Measurements from ENCODE around the gene CSTF2T.
"Not testable (repeated sequence)": the region's sequence is repeated elsewhere in the genome, so short reads cannot be mapped to it uniquely, and the experiment has no call there.

The CSTF2T gene

DNA sequence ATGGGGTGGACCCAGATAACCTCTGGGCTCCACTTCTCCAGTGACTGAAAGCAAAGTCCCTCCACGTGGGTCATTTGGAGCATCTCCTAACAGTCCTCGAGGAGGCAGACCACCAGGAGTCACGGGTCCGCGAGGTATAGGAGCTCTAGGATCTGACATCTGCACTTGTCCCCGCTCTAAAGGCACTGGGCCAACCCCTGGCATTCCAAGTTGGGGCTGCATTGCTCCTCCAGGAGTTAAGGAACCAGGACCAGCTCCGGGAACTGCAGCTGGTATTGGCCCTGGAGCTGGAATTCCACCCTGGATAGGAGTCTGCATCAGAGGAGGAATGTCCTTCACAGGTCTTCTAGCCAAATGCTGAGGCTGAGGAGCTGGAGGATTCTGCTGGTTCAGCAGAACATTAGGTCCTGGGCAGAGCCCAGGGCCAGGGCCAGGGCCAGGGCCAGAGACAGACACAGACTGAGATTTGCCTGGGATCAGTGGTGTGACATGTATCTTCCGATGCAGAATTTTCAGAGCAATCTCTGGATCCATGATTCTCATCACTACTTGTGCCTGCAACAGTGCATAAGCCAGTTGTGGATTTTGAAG lies 827 bp downstream of the CSTF2T start:
- no peak for DNase-seq (ENCODE audit: low read depth, low spot score)

GRCh38 chr10:51696251-51696650 lies 3.1 kb downstream of the CSTF2T start:
- no peak for DNase-seq (ENCODE audit: low read depth, low spot score)

GRCh38 chr10:51694086-51694768 lies 5.2 kb downstream of the CSTF2T start:
- no peak for DNase-seq (ENCODE audit: low read depth, low spot score)

DNA sequence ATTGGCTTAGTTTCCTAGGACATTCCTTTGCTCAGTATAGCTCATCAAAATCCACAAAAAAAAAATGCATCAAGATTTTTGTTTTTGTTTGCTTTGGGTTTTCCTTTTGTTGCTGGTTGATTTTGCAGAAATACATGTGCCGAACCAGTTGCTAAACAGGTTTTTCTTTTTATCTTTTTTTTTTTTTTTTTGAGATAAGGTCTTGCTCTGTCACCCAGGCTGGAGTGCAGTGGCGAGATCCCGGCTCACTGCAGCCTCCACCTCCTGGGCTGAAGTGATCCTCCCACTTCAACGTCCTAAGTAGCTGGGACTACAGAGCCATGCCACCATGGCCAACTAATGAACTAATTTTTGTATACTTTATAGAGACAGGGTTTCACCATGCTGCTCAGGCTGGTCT lies 8.3 kb downstream of the CSTF2T start:
- no peak for DNase-seq (ENCODE audit: low read depth, low spot score)

GRCh38 chr10:51689536-51689935 lies 9.9 kb downstream of the CSTF2T start:
- no peak for DNase-seq (ENCODE audit: low read depth, low spot score)

GRCh38 chr10:51688826-51689225 lies 10.6 kb downstream of the CSTF2T start:
- DNase-seq (ENCODE audit: low read depth, low spot score) = not testable (repeated sequence)

DNA sequence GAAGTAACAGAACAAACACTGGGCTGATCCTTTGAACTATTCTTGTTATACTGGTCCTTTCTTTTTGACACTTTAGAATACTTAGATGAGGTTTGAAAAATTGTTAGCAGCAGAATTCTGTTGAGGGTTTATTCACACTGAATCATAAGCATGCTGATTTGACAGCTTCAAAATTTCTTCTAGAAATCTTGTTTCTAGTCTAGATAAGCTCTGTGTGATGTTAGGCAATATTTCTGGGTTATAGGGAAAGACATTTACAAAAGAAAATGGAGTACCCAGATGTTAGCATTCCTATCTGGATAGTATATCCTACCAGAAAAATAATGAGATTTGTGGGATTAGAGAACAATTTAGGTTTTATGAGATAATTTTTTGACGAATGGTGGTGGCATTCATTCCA lies 12.1 kb downstream of the CSTF2T start:
- no peak for DNase-seq (ENCODE audit: low read depth, low spot score)

DNA sequence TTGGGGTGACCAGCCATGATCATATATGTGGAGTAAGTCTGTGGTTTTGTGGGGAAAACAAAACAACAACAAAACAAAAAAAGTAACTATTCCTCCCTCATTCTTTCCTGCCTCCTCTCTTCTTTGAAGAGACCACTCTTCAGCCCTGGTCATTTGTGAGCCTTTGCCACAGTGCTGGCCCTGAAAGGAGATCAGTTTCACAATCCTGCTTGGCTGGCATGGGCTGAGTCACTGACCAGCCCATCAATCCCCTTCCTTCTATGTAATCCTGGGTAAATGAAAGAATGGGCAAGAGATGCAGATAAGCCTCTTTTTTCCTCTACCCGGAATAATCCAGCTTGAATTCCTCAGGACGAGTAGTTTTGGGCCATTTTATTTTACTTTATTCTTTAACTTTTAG lies 13.6 kb downstream of the CSTF2T start:
- DNase-seq (ENCODE audit: low read depth, low spot score) = no peak

- no peak for DNase-seq (ENCODE audit: low read depth, low spot score)
Observed at GRCh38 chr10:51683031-51683691, 16.2 kb downstream of the CSTF2T start.

- DNase-seq (ENCODE audit: low read depth, low spot score) = no peak
Observed at GRCh38 chr10:51679841-51680240, 19.6 kb downstream of the CSTF2T start.

GRCh38 chr10:51675088-51675487 lies 24.3 kb downstream of the CSTF2T start:
- DNase-seq (ENCODE audit: low read depth, low spot score) = no peak

- no peak for DNase-seq (ENCODE audit: low read depth, low spot score)
Observed at GRCh38 chr10:51672039-51672535, 27.3 kb downstream of the CSTF2T start.

DNA sequence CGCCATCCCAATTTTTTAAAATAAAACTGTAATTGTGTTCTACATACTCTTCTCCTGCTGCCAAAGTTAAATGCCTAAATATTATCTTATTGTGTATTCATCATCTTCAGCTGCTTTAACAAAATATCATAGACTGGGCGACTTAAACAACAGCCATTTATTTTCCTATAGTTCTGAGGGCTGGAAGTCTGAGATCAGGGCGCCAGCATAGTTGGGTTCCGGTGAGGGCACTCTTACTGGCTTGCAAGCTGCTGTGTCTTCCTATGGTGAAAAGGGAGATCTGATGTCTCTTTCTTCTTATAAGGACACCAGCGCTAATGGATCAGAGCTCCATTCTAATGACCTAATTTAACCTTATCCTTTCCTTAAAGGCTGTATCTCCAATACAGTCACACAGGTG lies 30.4 kb downstream of the CSTF2T start:
- no peak for DNase-seq (ENCODE audit: low read depth, low spot score)

DNA sequence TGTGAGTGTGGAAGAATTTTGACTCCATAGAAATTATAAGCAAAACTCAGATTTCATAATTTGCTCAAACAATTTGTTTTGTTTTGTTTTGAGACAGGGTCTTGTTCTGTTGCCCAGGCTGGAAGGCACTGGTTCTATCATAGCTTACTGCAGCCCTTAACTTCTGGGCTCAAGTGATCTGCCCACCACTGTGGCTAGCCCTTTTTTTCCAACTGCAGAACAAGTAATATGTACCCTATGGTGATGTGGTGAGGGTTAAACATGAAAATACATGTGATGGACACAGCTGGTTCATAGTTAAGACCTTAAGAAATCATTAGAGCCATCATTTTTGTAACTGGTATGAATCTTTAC lies 31.1 kb downstream of the CSTF2T start:
- DNase-seq (ENCODE audit: low read depth, low spot score) = no peak

GRCh38 chr10:51667678-51668335 lies 31.6 kb downstream of the CSTF2T start:
- no peak for DNase-seq (ENCODE audit: low read depth, low spot score)

DNA sequence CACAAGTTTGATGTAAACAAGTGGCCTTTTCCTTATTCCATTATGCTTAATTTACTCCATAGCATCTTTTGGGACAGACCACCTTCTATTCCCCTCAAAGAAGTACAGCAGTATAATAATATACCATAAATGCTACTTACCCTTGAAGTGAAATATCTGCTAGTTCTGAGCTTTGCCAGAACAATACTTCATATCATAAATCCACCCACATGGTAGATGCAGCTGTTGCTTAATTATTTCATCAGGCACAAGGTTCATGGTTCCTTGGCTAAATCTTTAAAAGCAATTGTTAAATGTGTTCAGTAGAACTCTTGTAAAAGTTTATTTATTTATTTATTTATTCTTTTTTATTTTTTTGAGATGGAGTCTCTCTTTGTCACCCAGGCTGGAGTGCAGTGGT lies 32.9 kb downstream of the CSTF2T start:
- no peak for DNase-seq (ENCODE audit: low read depth, low spot score)

GRCh38 chr10:51663086-51663485 lies 36.3 kb downstream of the CSTF2T start:
- no peak for DNase-seq (ENCODE audit: low read depth, low spot score)

DNA sequence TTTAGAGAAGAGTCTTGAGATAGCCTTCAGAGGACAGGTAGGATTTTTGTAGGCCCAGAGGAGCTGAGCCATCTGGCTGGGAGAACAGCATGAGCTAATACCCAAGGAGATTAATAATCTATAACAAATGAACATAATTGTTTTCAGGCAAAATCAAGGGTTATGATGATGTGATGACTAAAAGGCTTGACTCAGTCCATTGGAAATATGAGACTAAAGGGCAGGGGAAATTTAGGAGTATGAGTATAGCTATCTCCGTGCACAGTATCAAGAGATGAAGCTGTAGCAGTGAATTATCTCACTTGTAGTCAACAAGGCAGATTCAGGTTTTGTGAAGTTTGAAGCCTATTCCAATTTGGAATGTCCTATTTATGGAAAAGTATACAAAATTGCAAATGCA lies 40.1 kb downstream of the CSTF2T start:
- no peak for DNase-seq (ENCODE audit: low read depth, low spot score)

DNA sequence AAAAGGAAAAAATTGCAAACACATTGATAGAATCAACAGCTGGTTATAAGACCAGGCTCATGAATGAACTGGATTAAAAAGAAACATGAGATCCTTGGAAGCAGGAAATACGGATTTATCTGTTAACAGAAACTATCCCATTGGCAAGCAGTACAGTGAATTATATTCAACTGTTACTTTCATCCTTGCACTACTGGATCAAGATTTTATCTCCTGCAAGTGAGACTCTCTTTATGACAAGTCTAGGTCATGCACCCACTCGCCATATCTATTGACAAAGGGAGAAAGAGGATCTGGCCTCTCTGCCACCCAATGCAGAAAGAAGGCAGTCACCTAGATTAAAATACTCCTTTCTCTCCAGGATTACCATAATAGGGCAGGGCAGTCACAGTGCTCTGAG lies 41.4 kb downstream of the CSTF2T start:
- no peak for DNase-seq (ENCODE audit: low read depth, low spot score)

GRCh38 chr10:51656503-51656902 lies 42.9 kb downstream of the CSTF2T start:
- DNase-seq (ENCODE audit: low read depth, low spot score) = no peak

DNA sequence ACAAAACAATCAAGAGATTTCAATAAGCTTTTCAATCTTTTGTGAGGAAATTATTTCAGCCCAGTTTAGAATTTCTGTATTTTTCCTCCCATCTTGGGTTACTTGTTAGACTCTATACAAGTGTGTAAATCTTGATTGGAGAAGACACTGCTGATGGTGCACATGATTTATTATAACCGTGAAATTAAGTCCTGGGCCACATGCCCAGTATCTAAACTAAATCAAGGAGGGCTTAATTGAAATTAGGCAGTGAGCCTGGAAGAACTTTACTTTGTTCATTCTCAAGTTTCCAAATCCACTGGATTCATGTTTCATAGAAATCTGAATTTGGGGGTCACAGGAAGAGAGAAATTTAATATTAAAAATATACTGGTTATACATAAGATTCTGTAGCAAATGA lies 44.5 kb downstream of the CSTF2T start:
- DNase-seq (ENCODE audit: low read depth, low spot score) = no peak

DNA sequence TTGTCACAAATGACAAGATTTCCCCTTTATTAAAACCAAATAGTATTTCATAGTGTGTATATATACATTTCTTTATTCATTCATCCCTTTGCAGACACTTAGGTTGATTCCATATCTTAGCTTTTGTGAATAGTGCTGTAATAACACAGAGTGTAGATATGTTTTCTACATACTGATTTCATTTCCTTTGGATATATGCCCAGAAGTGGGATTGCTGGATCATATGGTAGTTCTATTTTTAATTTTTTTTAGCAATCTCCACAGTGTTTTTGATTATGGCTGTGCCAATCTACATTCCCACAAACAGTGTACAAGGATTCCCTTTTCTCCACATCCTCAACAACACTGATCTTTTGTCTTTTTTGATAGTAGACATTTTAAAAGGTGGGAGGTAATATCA lies 46.4 kb downstream of the CSTF2T start:
- DNase-seq (ENCODE audit: low read depth, low spot score) = no peak

DNA sequence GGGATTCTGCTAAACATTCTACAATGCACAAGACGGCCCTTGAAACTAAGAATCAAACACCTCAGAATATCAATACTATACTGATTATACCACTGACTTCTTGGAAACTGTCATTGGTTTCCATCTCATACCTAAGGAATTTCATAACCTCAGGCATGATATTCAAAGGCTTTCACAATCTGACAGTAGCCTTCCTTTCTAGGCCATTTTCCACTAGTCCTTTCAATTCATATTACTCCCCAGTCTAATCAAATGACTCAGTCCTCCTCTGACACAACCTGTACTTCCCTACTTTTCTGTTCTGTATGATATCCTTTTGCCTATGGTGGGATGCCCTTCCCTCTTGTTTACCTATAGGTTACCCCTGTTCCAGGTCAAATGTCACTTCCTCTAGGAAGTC lies 48.3 kb downstream of the CSTF2T start:
- no peak for DNase-seq (ENCODE audit: low read depth, low spot score)
